Measurements from ENCODE around the gene MT1F.

DNA sequence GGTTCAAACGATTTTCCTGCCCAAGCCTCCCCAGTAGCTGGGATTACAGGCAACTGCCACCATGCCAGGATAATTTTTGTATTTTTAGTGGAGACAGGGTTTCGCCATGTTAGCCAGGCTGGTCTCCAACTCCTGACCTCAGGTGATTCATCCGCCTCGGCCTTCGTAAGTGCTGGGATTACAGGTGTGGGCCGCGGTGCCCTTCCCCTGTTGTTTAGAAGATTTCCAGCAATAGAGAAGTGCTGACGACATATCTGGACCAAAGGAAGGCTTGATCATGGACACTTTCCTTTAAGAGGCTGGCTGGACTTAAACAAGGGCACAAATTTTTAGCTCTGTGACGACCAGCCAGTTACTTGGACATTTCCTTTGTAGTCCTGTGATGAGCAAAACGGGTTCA, 26.6 kb upstream of the MT1F start:
- no peak for TF ChIP-seq POLR2A (IDR thresholded peaks at IDR 0.05)
- TF ChIP-seq, protein P1, sequence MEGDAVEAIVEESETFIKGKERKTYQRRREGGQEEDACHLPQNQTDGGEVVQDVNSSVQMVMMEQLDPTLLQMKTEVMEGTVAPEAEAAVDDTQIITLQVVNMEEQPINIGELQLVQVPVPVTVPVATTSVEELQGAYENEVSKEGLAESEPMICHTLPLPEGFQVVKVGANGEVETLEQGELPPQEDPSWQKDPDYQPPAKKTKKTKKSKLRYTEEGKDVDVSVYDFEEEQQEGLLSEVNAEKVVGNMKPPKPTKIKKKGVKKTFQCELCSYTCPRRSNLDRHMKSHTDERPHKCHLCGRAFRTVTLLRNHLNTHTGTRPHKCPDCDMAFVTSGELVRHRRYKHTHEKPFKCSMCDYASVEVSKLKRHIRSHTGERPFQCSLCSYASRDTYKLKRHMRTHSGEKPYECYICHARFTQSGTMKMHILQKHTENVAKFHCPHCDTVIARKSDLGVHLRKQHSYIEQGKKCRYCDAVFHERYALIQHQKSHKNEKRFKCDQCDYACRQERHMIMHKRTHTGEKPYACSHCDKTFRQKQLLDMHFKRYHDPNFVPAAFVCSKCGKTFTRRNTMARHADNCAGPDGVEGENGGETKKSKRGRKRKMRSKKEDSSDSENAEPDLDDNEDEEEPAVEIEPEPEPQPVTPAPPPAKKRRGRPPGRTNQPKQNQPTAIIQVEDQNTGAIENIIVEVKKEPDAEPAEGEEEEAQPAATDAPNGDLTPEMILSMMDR (IDR thresholded peaks at IDR 0.05 in 4 of 5, conservative IDR thresholded peaks at IDR 0.05 in 1 of 5) = no peak

All from gastrocnemius medialis (tissue), 4 donors.